HG03460 (cell line): ENCODE data around the gene ZNF485.

ENCODE experiments used
- ATAC-seq: cut with Tn5 transposase; IDR thresholded peaks from one replicate; pipeline ENCODE4 v1.9.1; 2021; ENCODE audit not compliant: unreplicated experiment

The ZNF485 gene

GRCh38 chr10:43667317-43667731 is 61.1 kb downstream of the ZNF485 start:
- no peak for ATAC-seq
